ENCODE data around the gene UGT1A7. TPM values are rescaled to one million over a fixed set of nuclear protein-coding genes. Genes with fewer than 3 reads are reported as not detected.
"Not testable (repeated sequence)": the region's sequence is repeated elsewhere in the genome, so short reads cannot be mapped to it uniquely, and the experiment has no call there.

UGT1A7 gene
- total RNA-seq, 1 donor from 2014 or later = 0.19 TPM

- Mint-ChIP-seq H3K4me3 (no peak overlapping the region), H3K27me3 (peaks cover 21% of the 10 kb centered on the region)
Observed at GRCh38 chr2:233650981-233651380, 30.7 kb upstream of the UGT1A7 start.

DNA sequence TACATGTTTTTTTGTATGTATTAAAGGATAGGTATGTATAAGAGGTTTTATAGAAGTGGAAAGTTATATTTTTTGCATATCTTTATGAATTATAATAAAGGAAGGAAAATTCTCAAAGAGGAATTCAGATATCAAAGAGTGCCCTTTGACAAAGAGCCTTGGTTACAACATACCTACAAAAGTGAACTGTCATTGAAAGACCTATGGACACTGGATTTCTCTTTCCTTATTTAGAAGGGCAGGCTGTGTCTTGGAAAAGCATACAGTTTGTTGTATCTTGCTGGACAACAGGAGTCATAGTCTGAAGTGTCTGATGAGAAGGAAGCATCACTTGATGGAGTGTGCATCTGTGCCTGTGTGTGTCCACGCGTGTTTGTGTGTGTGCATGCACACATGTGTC is 30.3 kb upstream of the UGT1A7 start:
- no peaks in the 10 kb centered on the region for H3K36me3 Mint-ChIP-seq
- no peak for DNase-seq (ENCODE audit: extremely low spot score, unreplicated experiment)
- TF ChIP-seq, protein P1, sequence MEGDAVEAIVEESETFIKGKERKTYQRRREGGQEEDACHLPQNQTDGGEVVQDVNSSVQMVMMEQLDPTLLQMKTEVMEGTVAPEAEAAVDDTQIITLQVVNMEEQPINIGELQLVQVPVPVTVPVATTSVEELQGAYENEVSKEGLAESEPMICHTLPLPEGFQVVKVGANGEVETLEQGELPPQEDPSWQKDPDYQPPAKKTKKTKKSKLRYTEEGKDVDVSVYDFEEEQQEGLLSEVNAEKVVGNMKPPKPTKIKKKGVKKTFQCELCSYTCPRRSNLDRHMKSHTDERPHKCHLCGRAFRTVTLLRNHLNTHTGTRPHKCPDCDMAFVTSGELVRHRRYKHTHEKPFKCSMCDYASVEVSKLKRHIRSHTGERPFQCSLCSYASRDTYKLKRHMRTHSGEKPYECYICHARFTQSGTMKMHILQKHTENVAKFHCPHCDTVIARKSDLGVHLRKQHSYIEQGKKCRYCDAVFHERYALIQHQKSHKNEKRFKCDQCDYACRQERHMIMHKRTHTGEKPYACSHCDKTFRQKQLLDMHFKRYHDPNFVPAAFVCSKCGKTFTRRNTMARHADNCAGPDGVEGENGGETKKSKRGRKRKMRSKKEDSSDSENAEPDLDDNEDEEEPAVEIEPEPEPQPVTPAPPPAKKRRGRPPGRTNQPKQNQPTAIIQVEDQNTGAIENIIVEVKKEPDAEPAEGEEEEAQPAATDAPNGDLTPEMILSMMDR (conservative IDR thresholded peaks at IDR 0.05) = no peak
- no peaks in the 10 kb centered on the region for H3K9me3 Mint-ChIP-seq
- H3K27ac Mint-ChIP-seq = no peak overlapping the region
- H3K4me1 Mint-ChIP-seq (ENCODE audit: unreplicated experiment) = no peaks in the 10 kb centered on the region
- H3K27me3 Mint-ChIP-seq = peaks cover 21% of the 10 kb centered on the region
- no peak overlapping the region for H3K4me3 Mint-ChIP-seq

More at GRCh38 chr2:233650981-233651380, 30.7 kb upstream of the UGT1A7 start:
- Mint-ChIP-seq H3K9me3 (no peaks in the 10 kb centered on the region), H3K36me3 (no peaks in the 10 kb centered on the region), H3K27ac (no peak overlapping the region), H3K4me1 (ENCODE audit: unreplicated experiment) (no peaks in the 10 kb centered on the region)
- TF ChIP-seq, protein P1 (conservative IDR thresholded peaks at IDR 0.05) = no peak
- DNase-seq (ENCODE audit: extremely low spot score, unreplicated experiment) = no peak

DNA sequence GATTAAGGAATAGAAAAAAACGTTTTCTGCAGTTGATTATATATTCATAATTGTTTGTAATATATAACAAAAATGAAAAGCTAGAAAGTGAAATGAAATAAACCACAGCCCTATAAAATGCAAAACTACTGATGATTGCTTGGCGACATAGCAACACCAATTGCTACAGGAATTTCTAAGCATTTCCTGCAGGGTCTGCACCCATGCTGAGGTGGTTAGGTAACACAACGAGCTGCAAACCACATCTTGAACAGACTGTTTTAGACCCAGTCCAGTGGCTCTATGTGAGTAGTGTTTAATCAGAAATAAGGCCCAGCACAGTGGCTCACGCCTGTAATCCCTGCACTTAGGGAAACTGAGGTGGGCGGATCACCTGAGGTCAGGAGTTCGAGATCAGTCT is 27.2 kb upstream of the UGT1A7 start:
- TF ChIP-seq, protein P1 (conservative IDR thresholded peaks at IDR 0.05) = no peak
- H3K4me3 Mint-ChIP-seq = no peak overlapping the region
- no peaks in the 10 kb centered on the region for H3K36me3 Mint-ChIP-seq
- no peaks in the 10 kb centered on the region for H3K4me1 Mint-ChIP-seq (ENCODE audit: unreplicated experiment)
- H3K27ac Mint-ChIP-seq = no peak overlapping the region
- H3K9me3 Mint-ChIP-seq = no peaks in the 10 kb centered on the region
- H3K27me3 Mint-ChIP-seq = peaks cover 31% of the 10 kb centered on the region
- no peak for DNase-seq (ENCODE audit: extremely low spot score, unreplicated experiment)

- H3K27ac Mint-ChIP-seq = no peak overlapping the region
- no peaks in the 10 kb centered on the region for H3K4me1 Mint-ChIP-seq (ENCODE audit: unreplicated experiment)
- no peak overlapping the region for H3K4me3 Mint-ChIP-seq
- DNase-seq (ENCODE audit: extremely low spot score, unreplicated experiment) = no peak
- no peaks in the 10 kb centered on the region for H3K9me3 Mint-ChIP-seq
- H3K36me3 Mint-ChIP-seq = no peaks in the 10 kb centered on the region
- H3K27me3 Mint-ChIP-seq = peaks cover 36% of the 10 kb centered on the region
- TF ChIP-seq, protein P1 (conservative IDR thresholded peaks at IDR 0.05) = no peak
Observed at GRCh38 chr2:233655043-233655442, 26.7 kb upstream of the UGT1A7 start.

DNA sequence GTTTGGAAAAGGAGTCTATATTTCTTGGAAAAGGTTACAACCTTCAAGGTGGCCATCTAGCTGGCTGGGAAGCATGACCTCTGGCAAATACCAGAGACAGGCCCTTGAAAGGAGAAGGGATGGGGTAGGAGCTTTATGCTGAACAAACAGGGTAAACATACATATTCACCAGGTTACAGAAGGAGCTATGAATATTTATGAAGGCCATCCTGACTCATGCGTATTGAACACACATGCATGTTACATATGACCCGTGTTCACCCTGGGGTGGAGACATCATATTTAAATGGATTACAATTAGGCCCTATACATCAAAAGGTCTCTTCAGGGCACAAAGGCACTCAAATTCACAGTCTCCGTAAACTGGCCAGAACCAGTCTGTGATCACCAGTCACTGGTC is 25.8 kb upstream of the UGT1A7 start:
- H3K9me3 Mint-ChIP-seq; H3K4me3 Mint-ChIP-seq; H3K27ac Mint-ChIP-seq; DNase-seq (ENCODE audit: extremely low spot score, unreplicated experiment); H3K36me3 Mint-ChIP-seq; H3K4me1 Mint-ChIP-seq (ENCODE audit: unreplicated experiment): not testable (repeated sequence)
- peaks cover 40% of the 10 kb centered on the region for H3K27me3 Mint-ChIP-seq

GRCh38 chr2:233656443-233656842 is 25.3 kb upstream of the UGT1A7 start:
- Mint-ChIP-seq H3K4me3 (no peak overlapping the region), H3K4me1 (ENCODE audit: unreplicated experiment) (no peaks in the 10 kb centered on the region), H3K27me3 (peaks cover 38% of the 10 kb centered on the region), H3K9me3 (no peaks in the 10 kb centered on the region), H3K27ac (no peak overlapping the region), H3K36me3 (no peaks in the 10 kb centered on the region)
- TF ChIP-seq, protein P1 (conservative IDR thresholded peaks at IDR 0.05) = no peak
- no peak for DNase-seq (ENCODE audit: extremely low spot score, unreplicated experiment)
